BJ (cell line): ENCODE data around the gene SYTL5. TPM values are rescaled to one million over a fixed set of nuclear protein-coding genes. Genes with fewer than 3 reads are reported as not detected.

ENCODE experiments used
- CTCF ChIA-PET: fragments of 350-600 bp; formaldehyde crosslinking; extraction: SDS; loops from one replicate; lab custom pipeline; 2021; ENCODE audit warnings: antibody characterized with exemption, inconsistent platforms; lab: Yijun Ruan, JAX
- POLR2A ChIA-PET: fragments of 300-600 bp; sonication (Branson Sonifier 250); formaldehyde crosslinking; extraction: SDS; loops from one replicate; lab custom pipeline; 2021; ENCODE audit warnings: antibody characterized with exemption; lab: Charles Lee
- DNase-seq: peaks from one replicate; pipeline ENCODE4 v3.0.0-alpha.2; 2011; ENCODE audit warnings: low read depth
- H3K27me3 ChIP-seq: 2 replicates; pipeline ENCODE4 v1.6.0; 2011; ENCODE audit warnings: low read length; ENCODE audit not compliant: control insufficient read depth, insufficient read depth
- H3K36me3 ChIP-seq: 2 replicates; pipeline ENCODE4 v1.5.1; 2011; ENCODE audit warnings: low read length; ENCODE audit not compliant: control insufficient read depth, insufficient read depth
- H3K4me3 ChIP-seq: 2 replicates; pipeline ENCODE4 v1.5.1; 2011; ENCODE audit warnings: low read depth, mild to moderate bottlenecking, control low read depth, low read length
- polyA plus RNA-seq: library from polyadenylated mRNA; depleted of rRNA; stranded (reverse); fragments of >200 nt; gene quantifications from 2 replicates; pipeline ENCODE4 v1.2.3, GENCODE V29; 2011
- TF ChIP-seq, protein P1 (sequence below): IDR thresholded peaks from 2 replicates; pipeline ENCODE4 v1.5.1; 2011; ENCODE audit warnings: low read depth, mild to moderate bottlenecking, control low read depth, inconsistent platforms, low read length, moderate library complexity; ENCODE audit not compliant: insufficient read depth

SYTL5 gene
- polyA plus RNA-seq, 1 experiment, result 0.48 TPM

- Histone ChIP-seq H3K27me3 (no peaks in the 10 kb centered on the region), H3K36me3 (no peaks in the 10 kb centered on the region), H3K4me3 (no peak overlapping the region)
- TF ChIP-seq, protein P1, sequence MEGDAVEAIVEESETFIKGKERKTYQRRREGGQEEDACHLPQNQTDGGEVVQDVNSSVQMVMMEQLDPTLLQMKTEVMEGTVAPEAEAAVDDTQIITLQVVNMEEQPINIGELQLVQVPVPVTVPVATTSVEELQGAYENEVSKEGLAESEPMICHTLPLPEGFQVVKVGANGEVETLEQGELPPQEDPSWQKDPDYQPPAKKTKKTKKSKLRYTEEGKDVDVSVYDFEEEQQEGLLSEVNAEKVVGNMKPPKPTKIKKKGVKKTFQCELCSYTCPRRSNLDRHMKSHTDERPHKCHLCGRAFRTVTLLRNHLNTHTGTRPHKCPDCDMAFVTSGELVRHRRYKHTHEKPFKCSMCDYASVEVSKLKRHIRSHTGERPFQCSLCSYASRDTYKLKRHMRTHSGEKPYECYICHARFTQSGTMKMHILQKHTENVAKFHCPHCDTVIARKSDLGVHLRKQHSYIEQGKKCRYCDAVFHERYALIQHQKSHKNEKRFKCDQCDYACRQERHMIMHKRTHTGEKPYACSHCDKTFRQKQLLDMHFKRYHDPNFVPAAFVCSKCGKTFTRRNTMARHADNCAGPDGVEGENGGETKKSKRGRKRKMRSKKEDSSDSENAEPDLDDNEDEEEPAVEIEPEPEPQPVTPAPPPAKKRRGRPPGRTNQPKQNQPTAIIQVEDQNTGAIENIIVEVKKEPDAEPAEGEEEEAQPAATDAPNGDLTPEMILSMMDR, result no peak
- CTCF ChIA-PET, result no interaction called here
- POLR2A ChIA-PET, result no interaction called here
- no peak for DNase-seq
Measured at GRCh38 chrX:38085813-38086212, 79.5 kb downstream of the SYTL5 start.

- DNase-seq, result no peak
- H3K4me3 ChIP-seq, result no peak overlapping the region
- ChIA-PET CTCF (no interaction called here), POLR2A (no interaction called here)
- TF ChIP-seq, protein P1, result no peak
- H3K36me3 ChIP-seq, result no peaks in the 10 kb centered on the region
- no peaks in the 10 kb centered on the region for H3K27me3 ChIP-seq
Measured at GRCh38 chrX:38086451-38087215, 80.3 kb downstream of the SYTL5 start.

DNA sequence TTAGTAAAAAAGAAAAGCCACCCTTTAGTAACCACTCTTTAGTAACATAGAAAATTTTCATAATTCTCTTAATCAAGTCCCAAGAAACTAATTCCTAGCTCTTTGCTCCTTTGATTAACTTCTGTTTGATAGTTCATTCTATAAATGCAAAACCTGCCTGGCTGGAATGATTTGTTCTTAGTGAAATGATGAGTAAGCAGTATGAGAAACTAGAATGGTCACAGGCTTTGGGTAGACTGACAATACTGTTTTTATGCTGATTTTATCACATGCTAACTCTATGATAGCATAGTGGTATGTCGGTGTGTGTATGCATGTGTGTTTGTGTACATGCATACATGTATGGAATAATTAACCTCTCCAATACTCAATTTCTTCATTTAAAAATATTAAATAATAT, 81.2 kb downstream of the SYTL5 start:
- TF ChIP-seq, protein P1, result no peak
- H3K27me3 ChIP-seq, result no peaks in the 10 kb centered on the region
- DNase-seq, result no peak
- no peak overlapping the region for H3K4me3 ChIP-seq
- CTCF ChIA-PET, result no interaction called here
- no peaks in the 10 kb centered on the region for H3K36me3 ChIP-seq
- POLR2A ChIA-PET, result no interaction called here

DNA sequence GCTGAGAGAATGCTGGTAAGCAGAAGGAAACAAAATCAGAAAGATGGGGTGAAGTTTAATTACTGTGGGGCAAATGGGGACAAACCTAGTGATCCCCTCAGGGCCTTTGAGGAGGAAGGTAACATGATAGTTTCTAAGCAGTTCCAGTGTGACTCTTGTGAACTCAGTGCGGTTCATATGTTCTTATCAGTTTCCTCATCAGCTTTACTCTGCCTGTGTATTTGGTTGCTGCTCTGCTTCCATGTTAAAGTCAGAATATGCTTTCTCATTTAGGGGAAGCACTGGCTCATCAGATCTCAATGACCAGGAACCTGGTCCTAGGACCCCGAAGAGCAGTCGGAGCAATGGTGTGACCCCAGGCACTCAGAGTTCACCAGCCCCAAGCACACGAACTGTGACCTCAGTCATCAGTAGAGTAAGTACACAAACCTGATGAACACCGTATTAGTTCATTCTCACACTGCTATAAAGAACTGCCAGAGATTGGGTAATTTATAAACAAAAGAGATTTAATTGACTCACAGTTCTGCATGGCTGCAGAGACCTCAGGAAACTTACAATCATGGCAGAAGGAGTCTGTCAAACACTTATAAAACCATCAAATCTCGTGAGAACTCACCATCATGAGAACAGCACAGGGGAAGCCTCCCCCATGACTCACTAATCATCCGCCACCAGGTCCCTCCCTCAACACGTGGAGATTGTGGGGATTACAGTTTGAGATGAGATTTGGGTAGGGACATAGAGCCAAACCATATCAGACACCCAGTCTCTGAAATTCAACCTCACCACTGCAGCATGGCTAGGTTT, 83.0 kb downstream of the SYTL5 start:
- CTCF ChIA-PET, result no interaction called here
- DNase-seq, result no peak
- Histone ChIP-seq H3K27me3 (no peaks in the 10 kb centered on the region), H3K36me3 (no peaks in the 10 kb centered on the region), H3K4me3 (no peak overlapping the region)
- POLR2A ChIA-PET, result no interaction called here
- TF ChIP-seq, protein P1, result no peak

DNA sequence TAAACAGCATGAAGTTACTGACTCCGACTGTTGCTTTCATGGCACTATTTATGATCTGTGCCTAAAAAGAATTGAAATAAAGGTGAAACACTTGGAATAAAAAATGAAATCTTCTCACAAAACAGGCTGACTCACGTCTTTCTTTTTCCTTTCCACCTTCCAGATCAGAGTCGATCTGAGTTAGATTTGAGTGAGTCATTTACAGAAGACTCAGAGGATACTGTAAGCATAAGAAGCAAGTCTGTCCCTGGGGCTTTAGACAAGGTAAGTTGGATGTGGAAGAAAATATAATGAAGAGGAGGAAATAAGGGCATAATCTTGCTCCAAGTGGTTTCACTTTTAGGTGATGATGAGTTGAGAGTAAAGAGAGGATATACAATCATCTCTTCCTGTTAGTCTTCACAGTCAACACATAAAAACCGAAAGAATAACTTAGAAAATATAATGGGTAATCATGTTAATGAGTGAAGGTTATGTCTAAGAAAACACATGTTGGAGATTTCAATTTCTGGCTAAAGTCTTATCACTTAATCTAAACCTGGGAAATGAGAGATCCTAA, 89.7 kb downstream of the SYTL5 start:
- no peak overlapping the region for H3K4me3 ChIP-seq
- TF ChIP-seq, protein P1, result no peak
- H3K27me3 ChIP-seq, result no peaks in the 10 kb centered on the region
- H3K36me3 ChIP-seq, result no peaks in the 10 kb centered on the region
- ChIA-PET POLR2A (no interaction called here), CTCF (no interaction called here)
- no peak for DNase-seq
